ENCODE results near the gene GRAMD1A.

DNA sequence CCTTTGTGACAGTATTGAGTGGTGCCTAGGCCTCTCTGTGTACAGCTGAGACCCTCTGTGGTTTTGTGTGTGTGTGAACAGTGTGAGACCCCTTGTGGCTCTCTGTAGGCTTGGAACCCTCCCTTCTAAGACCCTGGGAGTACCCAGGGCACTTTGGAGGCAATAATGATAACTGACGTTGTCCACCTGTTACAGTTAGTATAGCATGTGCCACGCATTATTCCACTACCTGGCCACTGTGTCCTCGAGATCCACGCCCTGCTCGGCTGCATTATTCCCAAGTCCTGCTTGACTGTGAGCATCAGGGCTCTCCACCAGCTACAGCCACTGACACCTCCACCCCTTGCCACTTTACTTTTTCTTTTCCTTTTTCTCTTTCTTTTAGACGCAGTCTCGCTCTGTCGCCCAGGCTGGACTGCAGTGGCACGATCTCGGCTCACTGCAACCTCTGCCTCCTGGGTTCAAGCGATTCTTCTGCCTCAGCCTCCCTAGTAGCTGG is 2.0 kb downstream of the GRAMD1A start:
- TF ChIP-seq, protein P1, sequence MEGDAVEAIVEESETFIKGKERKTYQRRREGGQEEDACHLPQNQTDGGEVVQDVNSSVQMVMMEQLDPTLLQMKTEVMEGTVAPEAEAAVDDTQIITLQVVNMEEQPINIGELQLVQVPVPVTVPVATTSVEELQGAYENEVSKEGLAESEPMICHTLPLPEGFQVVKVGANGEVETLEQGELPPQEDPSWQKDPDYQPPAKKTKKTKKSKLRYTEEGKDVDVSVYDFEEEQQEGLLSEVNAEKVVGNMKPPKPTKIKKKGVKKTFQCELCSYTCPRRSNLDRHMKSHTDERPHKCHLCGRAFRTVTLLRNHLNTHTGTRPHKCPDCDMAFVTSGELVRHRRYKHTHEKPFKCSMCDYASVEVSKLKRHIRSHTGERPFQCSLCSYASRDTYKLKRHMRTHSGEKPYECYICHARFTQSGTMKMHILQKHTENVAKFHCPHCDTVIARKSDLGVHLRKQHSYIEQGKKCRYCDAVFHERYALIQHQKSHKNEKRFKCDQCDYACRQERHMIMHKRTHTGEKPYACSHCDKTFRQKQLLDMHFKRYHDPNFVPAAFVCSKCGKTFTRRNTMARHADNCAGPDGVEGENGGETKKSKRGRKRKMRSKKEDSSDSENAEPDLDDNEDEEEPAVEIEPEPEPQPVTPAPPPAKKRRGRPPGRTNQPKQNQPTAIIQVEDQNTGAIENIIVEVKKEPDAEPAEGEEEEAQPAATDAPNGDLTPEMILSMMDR (IDR thresholded peaks at IDR 0.05), result no peak
- TF ChIP-seq POLR2A (IDR thresholded peaks at IDR 0.05), result no peak

All from right lobe of liver (tissue), 4 donors.